Activated CD8-positive, alpha-beta memory T cell treated with anti-CD3 and anti-CD28 coated beads for 1 hour (primary cell): ENCODE data around the gene TUT4.

Experiments
- DNase-seq, 2 donors: peaks; one replicate each; pipeline ENCODE4 v3.0.0-alpha.2; 2020; ENCODE audit warnings: low read depth in 1 of 2; ENCODE audit errors: extremely low read depth in 1 of 2

Gene TUT4

DNA sequence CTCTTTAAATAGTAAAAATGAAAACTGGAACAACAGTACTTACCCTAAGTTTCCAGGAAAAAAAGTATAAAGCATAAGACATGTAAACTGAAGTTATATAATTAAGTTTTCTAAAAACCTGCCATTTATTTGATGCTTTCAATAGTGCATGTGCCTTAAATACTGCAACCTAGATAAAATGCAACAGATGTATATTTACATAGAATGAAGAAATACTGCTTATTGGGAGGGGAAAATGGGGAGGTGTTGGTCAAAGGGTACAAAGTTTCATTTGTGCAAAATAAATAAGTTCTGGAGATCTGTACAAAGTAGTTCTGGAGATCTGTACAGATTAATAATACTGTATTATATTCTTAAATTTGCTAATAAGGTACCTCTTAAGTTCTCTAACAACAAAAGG lies 79.9 kb downstream of the TUT4 start:
- no peak for DNase-seq

DNA sequence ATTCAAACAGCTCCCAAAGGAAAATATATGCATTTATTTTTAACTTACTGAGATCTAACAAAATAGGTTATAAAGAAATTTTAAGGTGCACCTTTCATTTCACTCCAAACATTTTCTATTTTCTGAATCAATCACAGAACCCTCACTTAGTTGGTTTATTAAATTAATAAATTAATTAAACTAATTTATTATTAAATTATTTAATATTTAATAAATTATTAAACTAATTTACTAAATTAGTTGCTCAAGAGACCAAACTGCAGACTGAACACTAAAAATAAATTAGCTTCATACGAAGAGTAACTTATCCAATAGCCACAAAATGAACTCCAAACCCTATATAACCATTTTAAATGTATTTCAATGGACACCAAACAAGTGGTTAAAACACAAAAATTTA lies 80.5 kb downstream of the TUT4 start:
- DNase-seq = no peak

DNA sequence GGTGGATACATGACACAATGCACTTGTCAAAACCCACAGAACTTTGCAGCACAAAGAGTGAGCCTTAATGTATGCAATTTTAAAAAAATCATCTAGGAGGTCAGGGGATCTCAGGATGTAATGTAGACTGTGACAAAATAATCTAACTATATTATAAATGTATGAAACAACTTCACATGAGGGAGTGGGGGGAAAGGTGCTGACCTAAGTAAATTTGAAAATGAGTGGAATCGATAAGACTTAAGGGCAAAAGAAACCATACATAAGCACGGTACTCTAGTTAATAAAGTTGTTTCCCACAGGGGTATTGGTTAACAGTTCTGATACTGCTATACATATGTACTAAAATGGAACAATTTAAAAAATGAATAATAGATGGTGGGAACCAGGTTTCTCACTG lies 83.8 kb downstream of the TUT4 start:
- DNase-seq = no peak

DNA sequence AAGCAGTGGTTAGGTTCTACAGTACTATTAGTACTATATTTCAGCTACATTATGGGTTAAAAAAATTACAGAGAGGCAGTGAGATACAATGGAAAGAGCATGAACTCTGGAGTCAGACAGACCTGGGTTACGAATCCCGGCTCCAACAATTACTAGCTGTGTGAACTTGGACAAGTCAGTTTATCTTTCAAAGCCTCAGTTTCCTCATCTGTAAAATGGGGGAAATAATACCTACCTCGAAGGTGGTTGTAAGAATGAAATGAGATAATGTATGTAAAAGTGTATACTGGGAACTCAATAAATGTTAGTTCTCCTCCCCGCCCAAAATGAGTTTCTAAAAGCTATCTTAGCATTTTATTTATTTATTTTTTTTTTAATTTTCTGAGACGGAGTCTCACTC lies 89.0 kb downstream of the TUT4 start:
- no peak for DNase-seq

DNA sequence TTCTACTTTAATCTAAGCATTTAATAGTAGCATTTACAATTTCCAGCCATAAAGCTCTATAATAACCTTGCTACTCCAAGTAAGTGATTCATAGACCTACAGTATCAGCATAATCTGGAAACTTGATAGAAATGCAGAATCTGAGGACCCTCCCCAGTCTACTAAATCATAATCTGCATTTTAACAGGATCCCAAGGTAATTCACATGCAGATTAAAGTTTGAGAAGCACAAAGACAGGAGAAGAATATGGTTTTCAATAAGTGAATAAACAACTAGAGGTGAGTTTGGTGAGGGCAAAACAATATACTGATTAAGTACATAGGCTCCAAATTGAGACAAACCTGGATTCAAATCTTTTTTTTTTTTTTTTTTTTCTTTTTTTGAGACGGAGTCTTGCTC lies 91.1 kb downstream of the TUT4 start:
- no peak for DNase-seq

DNA sequence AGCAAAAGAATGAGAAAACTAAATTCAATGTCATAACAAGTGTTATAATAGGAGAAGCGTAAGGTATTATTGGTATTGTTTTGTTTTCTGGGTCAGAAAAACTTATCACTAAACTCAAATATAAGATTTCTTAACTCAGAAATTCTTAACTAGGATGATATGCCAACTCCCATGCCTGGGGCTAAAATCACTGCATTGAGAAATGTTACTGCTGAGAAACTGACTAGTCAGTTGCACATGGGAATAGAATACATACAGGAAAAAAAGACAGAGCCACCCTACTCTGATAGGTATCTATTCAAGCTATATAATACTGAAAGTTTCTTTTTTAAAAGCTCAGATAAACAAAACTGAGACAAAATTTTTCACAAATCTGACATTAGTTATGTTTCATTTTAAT lies 92.2 kb downstream of the TUT4 start:
- no peak for DNase-seq

DNA sequence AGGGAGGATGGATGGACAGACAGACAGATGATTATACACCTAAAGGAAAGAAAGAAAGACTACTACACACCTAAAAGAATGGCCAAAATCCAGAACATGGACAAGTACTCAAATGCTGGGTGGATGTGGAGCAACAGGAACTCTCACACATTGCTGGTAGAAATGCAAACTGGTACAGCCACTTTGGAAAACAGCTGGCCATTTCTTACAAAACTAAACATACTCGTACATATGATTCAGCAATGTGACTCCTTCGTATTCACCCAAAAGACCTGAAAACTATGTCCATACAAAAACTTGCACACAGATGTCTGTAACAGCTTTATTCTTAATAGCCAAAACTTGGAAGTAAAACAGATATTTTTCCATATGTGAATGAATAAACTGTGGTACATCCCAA lies 97.2 kb downstream of the TUT4 start:
- DNase-seq = no peak

DNA sequence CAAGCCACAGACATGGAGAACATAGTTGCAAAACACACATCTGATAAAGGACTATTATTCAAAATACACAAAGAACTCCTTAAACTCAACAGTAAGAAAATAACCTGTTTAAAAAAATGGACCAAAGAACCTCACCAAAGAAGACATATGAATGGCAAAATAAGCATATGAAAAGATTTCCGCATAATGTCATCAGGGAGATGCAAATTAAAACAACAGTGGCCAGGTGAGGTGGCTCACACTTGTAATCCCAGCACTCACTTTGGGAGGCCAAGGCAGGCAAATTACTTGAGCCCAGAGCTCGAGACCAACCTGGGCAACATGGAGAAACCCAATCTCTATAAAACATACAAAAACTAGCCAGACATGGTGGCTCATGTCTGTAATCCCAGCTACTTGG lies 98.1 kb downstream of the TUT4 start:
- no peak for DNase-seq

DNA sequence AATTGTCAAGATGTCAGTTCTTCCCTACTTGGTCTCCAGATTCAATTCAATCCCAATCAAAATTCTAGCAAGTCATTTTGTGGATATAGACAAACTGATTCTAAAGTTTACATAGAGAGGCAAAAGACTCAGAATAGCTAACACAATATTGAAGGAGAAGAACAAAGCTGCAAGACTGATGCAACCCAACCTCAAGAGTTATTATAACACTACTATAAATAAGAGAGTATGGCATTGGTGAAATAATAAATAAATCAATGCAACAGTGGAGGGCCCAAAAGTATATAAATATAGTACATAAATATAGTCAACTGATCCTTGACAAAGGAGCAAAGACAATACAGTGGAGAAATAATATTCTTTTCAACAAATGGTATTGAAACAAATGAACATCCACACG lies 98.8 kb downstream of the TUT4 start:
- DNase-seq = no peak

DNA sequence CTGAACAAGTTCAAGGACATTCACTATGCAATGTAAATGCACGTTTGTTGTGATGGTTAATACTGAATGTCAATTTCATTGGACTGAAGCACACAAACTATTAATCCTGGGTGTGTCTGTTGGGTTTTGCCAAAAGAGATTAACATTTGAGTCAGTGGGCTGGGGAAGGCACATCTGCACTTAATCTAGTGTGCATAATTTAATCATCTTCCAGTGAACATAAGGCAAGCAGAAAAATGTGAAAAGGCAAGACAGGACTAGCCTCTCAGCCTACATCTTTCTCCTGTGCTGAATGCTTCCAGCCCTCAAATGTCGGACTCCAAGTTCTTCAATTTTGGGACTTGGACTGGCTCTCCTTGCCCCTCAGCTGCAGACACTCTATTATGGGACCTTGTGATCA lies 108.4 kb downstream of the TUT4 start:
- no peak for DNase-seq

DNA sequence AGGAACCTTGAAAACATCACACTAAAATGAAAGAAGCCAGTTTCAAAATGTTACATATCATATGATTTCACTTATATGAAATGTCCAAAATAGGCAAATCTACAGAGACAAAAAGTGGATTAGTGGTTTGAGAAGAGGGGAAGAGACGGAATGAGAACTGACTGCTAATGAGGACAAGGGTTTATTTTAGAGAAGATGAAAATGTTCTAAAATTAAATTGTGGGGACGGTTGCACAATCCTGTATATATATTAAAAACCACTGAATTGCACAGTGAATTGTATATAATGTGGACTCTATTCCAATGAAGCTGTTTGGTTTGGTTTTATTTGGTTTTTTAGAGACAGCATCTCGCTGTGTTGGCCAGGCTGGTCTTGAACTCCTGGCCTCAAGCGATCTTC lies 112.9 kb downstream of the TUT4 start:
- no peak for DNase-seq

DNA sequence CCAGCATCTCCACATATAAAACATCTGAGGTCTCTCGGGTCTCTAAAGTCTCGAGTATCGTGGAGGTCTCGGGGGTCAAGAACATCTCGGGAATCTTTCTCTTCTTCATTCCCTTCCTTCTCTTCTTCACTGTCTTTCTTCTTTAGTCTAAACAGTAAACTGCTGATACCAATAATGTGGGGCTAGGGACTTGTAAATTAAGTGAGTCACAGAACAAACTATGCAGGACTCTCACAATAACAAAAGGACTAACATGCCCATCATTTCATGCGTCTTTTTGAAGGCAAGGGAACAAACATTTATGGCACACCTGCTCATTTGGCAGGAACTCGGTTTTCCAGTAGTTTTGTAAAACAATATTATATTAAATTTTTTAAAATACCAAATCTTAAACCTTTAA lies 116.1 kb downstream of the TUT4 start:
- no peak for DNase-seq

DNA sequence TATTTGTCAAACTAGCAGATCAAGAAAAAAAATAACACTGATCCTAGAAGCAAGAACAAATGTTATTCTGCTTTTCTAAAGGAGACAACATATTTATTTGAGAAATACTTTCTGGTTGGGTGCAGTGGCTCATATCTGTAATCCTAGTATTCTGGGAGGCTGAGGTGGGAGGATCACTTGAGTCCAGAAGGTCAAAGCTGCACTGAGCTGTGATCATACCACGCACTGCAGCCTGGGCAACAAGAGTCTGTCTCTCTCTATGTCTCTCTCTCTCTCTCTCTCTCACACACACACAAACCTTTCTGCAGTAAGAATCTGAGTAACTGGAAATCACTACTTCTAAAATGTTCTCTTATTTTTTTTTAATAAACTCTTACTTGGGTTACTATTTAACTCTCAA lies 117.2 kb downstream of the TUT4 start:
- no peak for DNase-seq

DNA sequence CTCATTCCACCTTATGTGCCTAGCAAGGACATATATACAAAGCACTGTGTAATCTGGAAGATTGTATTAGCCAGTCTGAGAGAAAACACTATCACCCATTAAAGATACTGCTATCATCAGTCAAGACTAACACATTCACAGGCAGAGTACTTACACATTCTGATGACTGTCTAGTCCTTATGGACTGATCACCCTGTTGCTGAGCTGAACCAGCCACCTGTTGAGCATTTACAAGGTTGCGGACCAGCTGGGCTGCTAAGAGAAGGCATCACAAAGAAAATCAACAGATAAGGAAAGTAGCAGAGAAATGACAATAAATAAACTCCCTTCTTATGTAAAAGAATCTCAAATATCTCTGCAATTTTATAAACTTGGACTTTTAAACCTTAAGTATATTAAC lies 117.7 kb downstream of the TUT4 start:
- no peak for DNase-seq

DNA sequence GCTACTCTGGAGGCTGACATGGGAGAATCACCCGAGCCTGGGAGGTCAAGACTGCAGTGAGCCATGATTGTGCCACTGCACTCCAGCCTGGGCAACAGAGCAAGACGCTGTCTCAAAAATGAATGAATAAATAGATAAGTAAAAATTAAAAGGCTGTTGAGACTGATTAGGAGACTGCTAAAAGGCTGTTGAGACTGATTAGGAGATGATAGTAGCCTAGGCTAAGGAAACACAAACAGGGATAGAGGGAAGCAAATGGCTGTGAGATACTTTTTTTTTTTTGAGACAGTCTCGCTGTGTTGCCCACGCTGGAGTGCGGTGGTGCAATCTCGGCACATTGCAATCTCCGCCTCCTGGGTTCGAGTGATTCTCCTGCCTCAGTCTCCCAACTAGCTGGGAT lies 120.1 kb downstream of the TUT4 start:
- DNase-seq = no peak

DNA sequence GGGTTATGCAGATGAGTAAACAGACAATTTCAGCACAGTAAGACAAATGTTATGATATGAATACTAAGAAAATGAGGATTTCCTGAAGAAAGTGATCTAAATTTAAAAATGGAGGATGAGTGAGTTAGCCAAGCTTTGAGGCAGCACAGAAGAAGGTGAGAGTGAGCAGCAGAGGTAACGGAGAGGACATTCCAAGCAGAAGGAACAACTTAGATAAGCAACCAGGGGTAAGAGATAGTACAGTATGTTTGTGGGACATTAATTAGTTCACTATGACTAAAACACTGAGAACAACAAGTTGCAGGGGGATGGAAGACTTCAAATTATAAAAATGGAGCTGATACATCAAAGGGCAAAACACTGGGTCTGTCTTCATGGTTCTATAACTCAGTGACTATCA lies 125.7 kb downstream of the TUT4 start:
- no peak for DNase-seq

DNA sequence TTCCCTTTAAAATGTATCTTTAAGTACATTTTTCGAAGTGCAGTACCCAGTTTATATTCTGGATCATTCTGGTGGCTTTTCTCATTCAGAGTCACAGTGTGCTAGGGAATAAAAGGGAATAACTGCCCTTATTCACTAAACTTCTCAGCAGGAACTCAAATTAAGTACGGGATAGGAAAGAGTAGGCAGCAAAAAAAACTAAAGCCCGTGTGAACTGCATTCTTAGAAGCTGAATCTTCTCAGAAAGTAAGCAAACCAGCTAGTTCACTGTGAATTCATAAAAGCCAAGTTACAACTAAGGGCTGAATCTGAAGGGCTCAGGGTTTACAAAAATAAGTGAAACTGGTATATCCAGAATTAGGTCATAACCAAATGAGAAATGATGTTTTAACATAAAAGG lies 126.5 kb downstream of the TUT4 start:
- DNase-seq = no peak

DNA sequence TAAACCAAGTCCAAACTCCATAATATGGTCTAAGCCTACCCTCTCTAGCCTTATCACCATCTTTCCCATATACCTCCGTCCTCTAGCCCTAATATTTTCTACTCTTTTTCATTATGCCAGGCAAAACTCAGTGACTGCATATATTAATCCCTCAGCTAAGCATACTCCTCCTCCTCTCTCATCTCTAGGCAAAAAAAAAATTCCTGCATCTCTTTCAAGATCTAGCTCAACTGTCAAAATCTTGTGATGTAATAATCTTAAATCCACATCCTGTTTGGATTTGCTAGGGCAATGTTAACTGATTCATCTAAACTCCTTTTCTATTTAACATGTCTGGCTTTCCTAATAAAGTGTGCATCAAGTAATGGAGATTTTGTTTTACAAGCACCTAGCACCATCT lies 128.1 kb downstream of the TUT4 start:
- DNase-seq = no peak

DNA sequence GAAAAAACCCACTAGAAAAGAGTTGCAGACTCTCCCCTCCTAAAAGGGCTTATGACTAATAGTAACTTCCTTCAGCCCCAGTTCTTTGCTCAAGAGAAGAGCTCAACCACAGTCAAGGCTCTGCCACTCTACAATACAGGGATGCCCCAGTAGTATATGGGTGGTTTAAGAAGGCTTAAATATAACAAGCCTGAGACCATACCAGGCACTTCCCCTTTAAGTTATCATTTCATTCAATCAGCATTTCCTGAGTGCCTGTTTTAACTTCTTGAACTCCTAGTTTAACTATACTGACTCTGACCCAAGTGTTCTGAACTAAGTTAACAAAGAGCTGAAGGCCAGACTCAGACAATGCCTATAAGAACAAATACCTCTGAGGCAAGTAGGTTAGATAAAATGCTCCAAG lies 128.7 kb downstream of the TUT4 start:
- no peak for DNase-seq

DNA sequence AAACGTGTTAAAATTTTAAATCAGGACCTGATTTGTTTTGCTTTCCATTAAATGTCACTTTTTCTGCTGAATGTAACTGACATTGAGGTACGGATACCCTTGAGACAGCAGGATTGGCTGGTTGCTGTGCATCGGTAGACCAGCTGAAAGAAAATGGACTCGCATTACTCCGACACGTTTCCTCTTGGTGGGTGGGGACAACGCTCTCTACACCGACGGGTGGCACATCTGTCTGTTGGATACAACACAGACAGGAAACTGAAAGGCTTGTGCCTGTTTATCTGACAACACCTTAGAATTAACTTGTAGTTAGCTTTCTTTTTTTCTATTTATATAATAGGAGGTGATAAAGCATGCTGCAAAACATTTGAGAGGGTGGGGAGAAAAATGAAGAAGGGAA lies 129.1 kb downstream of the TUT4 start:
- peak; percentile 19 to 40 for DNase-seq

DNA sequence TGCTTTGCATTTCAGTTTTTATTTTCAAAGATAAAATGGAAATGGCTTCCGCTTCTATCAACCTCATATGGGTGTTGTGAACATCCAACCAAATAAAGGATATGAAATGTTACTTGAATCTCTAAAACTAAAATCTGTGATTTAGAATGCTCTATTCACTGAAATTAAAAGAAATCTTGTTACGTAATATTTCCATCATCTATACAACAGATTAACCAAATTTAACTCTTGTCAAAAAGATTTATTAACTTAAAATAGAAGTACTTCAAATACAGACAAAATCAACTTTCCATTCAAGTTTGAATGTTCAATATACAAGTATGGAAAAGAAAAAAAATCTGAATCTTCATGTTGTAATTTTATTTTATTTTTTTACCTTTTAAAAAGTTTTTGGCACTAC lies 129.8 kb downstream of the TUT4 start:
- no peak for DNase-seq

DNA sequence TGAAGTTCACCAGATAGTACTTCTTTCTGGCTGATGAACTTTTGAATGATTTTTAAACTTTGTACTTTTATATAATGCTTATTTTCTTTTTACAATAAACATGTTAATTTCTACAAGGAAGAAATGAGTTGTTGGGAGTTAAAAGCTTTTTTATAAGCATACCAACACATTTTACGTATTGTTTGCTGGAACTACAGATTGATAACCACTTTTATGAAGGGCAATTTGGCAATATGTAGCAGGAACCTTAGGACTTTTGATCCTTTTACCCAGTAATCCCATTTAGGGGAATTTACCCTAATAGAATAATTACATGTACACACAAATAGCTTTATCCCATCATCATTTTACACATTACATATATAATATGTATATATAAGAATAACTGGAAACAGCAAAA lies 132.2 kb downstream of the TUT4 start:
- no peak for DNase-seq

DNA sequence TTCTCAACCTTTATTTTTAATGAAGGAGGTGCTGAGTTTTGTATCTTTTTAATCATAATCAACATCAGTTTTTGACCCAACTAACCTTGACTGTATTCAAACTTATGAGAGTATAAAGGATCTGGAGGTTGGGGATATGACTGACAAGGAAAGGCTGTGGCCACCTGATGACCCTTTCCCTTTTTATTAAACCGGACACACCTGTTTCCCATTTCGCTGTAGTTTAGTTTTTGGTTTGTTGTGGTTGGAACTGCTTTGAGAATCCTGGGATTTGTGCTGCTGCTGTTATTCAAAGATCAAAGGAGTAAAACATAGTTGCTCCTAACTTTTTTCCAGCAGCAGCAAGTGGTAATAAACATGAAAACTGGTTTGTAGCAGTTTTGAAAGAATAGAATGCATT lies 136.1 kb downstream of the TUT4 start:
- no peak for DNase-seq

DNA sequence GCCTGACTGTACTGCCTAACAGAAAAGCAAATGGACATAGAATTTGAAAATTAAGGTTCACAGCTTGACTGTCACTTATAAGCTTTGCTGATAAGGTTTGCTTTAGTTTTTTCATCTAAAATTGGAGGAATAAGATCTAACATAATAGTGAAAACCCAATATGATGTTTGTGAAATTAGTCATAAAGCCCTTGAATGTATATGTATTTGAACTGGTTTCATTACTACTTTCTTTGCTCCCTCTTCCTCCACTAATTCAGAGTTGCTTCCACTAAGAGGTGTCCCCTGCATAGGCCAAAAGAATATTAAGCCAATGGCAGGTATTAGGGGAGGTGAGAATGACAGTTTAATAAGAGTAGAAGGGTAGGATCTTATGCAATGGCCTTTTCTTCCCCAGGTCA lies 137.9 kb downstream of the TUT4 start:
- no peak for DNase-seq
